Measurements from ENCODE around the gene ATG9B.

DNA sequence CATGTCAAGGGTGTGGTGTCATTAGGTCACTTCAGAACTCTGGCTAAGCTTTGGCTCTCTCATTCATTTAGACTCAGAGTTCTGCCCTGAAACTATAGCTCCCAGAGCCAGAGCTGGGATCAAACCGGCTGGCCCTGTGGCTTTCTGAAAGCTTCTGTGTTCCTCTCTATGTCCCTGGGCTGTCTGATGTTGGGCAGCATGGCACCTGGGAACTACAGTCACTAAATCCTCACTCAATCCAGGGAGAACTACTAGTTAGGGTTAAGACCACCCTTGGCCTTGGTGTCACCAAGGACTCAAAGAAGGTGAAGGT lies 13.2 kb downstream of the ATG9B start:
- no peak for TF ChIP-seq POLR2AphosphoS5 (IDR thresholded peaks at IDR 0.05)
- no peak for TF ChIP-seq EP300 (IDR thresholded peaks at IDR 0.05)
- no peak for TF ChIP-seq POLR2A (IDR thresholded peaks at IDR 0.05)
- TF ChIP-seq, protein P1, sequence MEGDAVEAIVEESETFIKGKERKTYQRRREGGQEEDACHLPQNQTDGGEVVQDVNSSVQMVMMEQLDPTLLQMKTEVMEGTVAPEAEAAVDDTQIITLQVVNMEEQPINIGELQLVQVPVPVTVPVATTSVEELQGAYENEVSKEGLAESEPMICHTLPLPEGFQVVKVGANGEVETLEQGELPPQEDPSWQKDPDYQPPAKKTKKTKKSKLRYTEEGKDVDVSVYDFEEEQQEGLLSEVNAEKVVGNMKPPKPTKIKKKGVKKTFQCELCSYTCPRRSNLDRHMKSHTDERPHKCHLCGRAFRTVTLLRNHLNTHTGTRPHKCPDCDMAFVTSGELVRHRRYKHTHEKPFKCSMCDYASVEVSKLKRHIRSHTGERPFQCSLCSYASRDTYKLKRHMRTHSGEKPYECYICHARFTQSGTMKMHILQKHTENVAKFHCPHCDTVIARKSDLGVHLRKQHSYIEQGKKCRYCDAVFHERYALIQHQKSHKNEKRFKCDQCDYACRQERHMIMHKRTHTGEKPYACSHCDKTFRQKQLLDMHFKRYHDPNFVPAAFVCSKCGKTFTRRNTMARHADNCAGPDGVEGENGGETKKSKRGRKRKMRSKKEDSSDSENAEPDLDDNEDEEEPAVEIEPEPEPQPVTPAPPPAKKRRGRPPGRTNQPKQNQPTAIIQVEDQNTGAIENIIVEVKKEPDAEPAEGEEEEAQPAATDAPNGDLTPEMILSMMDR (IDR thresholded peaks at IDR 0.05): no peak

Measured in suprapubic skin (tissue), 4 donors.